HG03066 (cell line): Measurements from ENCODE around the gene FOXK2.

Experiments used
- ATAC-seq: cut with Tn5 transposase; IDR thresholded peaks from one replicate; pipeline ENCODE4 v1.9.1; 2021; ENCODE audit warnings: low read depth; ENCODE audit not compliant: unreplicated experiment

The FOXK2 gene

GRCh38 chr17:82518826-82519810 lies at the start of gene FOXK2:
FOXK2 (plus strand) TSS chr17:82519732; CDS start chr17:82519889, 157 bp downstream.
- ATAC-seq, result peak; percentile 91

GRCh38 chr17:82470065-82470464 lies 49.5 kb upstream of the FOXK2 start:
- no peak for ATAC-seq

- ATAC-seq, result no peak
Measured at GRCh38 chr17:82474223-82475010, 45.1 kb upstream of the FOXK2 start.

GRCh38 chr17:82475458-82475857 lies 44.1 kb upstream of the FOXK2 start:
- ATAC-seq, result no peak

- ATAC-seq, result no peak
Measured at GRCh38 chr17:82477934-82478333, 41.6 kb upstream of the FOXK2 start.

GRCh38 chr17:82479602-82480001 lies 39.9 kb upstream of the FOXK2 start:
- no peak for ATAC-seq

GRCh38 chr17:82480318-82480717 lies 39.2 kb upstream of the FOXK2 start:
- ATAC-seq, result no peak

GRCh38 chr17:82483204-82483660 lies 36.3 kb upstream of the FOXK2 start:
- ATAC-seq, result no peak

GRCh38 chr17:82483836-82484235 lies 35.7 kb upstream of the FOXK2 start:
- no peak for ATAC-seq

GRCh38 chr17:82486231-82487094 lies 33.1 kb upstream of the FOXK2 start:
- no peak for ATAC-seq

- ATAC-seq, result no peak
Measured at GRCh38 chr17:82487910-82488309, 31.6 kb upstream of the FOXK2 start.

- no peak for ATAC-seq
Measured at GRCh38 chr17:82489117-82489516, 30.4 kb upstream of the FOXK2 start.

GRCh38 chr17:82489851-82490511 lies 29.6 kb upstream of the FOXK2 start:
- ATAC-seq, result no peak

GRCh38 chr17:82490512-82491195 lies 28.9 kb upstream of the FOXK2 start:
- no peak for ATAC-seq

- no peak for ATAC-seq
Measured at GRCh38 chr17:82491196-82491530, 28.4 kb upstream of the FOXK2 start.

- ATAC-seq, result no peak
Measured at GRCh38 chr17:82491533-82491932, 28.0 kb upstream of the FOXK2 start.

- ATAC-seq, result no peak
Measured at GRCh38 chr17:82492643-82493225, 26.8 kb upstream of the FOXK2 start.

GRCh38 chr17:82493226-82493781 lies 26.2 kb upstream of the FOXK2 start:
- ATAC-seq, result no peak
